Hematopoietic multipotent progenitor cell treated with erythropoietin and hydrocortisone succinate and interleukin-3 and kit ligand, for 4 days (in vitro differentiated cells): ENCODE results near the gene EHHADH.
A peak's percentile ranks its signal among the peaks of the same experiment; 100 is the strongest.

Source experiments
- DNase-seq: peaks from one replicate; pipeline ENCODE4 v3.0.0-alpha.2; 2015

The EHHADH gene

GRCh38 chr3:185187391-185187790 is 66.5 kb downstream of the EHHADH start:
- DNase-seq: no peak

- peak; percentile 80 for DNase-seq
Observed at GRCh38 chr3:185176750-185177359, 77.0 kb downstream of the EHHADH start.

DNA sequence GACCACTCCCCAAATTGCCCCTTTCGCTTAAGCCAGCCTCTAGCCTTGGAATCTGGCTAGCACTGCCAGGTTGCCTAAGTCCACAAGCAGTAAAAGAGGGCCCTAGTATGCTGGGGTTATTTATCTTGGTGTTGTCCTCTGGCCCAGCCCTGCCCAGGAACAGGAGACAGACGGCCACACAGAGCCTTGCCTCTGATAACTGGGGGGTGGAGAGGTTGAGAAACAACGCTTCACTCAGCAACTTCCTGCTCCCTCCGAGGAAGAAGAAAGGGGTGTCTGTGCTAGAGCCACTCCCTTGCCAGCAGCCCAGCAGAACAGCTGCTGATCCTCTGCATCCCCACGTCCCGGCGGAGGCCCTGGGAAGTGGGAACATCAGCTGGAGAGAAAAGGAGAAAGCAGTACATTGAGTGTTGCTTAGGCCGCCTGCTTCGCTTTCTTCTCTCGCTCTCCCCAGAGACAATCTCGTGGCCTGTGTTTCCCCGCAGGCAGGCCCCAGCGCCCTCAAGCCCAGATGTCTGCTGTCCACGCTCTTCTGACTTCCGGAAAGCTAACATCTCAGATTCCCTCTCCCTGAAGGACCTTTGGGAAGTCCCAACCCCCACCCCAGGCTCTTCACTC is 78.4 kb downstream of the EHHADH start:
- DNase-seq: peak; percentile 95

GRCh38 chr3:185172086-185173049 is 81.5 kb downstream of the EHHADH start:
- no peak for DNase-seq

DNA sequence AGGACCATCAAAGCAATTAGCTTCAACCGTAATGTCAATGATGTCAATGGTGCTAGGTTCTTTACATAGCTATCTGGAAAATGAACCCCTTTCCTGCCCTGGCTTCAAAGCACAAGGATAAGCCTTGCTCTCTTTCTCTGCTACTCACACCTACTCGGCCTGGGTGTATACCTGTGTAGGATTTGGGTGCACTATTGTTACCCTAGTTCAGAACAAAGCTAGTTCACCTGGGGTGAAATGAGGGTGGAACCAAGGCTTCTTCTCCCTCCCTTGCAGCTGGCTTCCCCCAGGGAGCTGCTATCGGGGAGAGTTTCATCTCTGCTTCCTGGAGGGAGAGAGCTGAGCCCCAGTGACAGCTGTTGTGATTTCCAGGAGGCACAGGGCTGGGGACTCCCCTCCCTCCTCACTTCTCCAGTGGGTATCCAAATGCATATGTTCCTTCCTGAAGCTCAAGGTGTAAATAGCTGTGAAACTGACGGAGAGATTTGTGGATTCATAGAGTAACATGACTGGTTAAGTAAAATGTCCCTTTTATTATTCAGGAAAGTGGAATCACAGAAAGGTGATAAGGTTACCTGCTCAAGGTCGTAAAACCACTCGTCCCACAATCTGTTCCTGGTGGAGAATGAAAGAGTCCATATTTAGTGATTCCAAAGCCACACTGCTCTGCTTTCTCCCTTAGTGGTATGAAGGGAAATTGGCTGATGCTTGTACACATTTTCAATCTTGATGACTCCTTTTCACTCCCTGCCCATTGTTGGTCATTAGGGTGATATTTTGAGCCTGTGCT is 89.2 kb downstream of the EHHADH start:
- DNase-seq: no peak

- no peak for DNase-seq
Observed at GRCh38 chr3:185162634-185163033, 91.2 kb downstream of the EHHADH start.

- no peak for DNase-seq
Observed at GRCh38 chr3:185161761-185162160, 92.1 kb downstream of the EHHADH start.

DNA sequence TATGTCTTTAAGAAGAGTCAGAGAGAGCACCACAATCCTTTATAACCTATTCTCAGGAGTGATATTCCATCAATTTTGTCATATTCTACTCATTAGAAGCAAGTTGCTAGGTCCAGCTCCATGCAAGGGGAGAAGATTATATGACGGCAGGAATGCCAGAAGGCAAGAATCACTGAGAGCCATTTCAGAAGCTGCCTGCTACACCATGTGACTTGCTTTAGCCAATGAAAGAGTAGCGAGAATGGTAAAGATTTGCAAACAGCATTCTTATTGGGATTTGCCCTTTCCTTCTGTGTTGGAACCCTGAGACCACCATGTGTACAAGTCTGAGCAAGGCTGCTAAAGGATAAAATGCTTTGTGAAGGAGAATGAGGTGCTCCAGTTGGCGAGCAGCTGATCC is 96.5 kb downstream of the EHHADH start:
- DNase-seq: no peak

- DNase-seq: no peak
Observed at GRCh38 chr3:185155678-185156077, 98.2 kb downstream of the EHHADH start.

DNA sequence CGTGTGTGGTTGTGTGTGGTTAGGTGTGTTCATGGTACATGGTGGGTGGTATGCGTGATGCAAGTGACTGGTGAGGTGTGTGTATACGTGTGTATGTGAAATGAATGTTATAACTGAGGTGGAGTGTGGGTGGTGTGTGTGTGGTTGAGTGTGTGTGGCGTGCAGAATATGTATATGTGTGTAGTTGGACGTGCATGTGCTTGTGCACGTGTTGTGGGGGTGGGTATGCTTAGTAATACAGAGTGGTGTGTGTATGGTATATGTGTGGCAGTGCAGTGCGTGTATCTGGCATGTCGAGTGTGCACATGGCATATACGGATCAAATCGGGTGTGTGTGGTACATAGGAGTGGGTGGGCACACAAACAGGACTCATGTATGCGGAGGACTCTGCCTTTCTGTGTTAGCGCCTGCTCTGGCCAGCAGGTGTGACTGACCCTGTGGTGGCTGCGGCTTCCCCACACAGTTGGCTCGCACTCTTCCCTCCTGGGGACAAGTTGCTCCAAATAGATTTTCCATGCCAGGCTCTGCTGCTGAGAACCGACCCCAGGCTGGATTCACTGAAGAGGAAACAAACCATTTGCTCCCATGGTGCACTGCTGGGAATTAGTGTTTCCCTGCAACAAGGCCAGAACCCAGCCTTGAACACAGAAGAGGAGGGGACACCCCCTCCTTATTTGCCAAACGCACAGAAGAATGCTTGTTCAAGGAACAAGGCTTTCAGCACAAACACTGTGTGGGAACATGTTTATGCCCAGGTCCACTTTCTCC is 99.8 kb downstream of the EHHADH start:
- DNase-seq: no peak

DNA sequence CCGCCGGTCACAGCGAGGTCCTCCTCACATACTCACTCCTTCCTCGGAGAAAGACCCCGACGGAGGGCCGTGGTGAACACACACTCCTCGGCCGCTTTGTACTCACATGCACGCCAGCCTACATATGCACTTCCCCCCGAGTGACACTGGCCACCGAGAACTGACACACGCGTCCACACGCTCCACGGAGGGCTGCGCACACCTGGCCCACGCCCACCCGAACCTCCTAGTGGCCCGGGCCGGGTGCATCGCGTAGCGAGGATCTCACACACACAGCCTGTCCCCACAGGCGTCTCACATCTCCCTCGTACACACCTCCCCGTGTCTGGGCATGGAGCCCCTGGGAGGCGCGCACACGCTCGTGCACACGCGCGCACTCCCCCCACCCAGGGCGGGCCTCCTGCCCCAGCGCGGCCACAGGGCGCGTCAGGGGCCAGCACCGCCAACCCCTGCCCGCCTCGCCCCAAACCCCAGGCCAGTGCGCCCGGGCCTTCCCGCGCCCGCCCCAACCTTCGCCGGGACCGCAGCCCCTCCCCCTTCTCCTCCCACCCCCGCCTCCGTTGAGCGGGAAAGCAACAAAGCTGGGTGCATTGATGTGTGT is 100.6 kb downstream of the EHHADH start:
- DNase-seq: peak; percentile 39

DNA sequence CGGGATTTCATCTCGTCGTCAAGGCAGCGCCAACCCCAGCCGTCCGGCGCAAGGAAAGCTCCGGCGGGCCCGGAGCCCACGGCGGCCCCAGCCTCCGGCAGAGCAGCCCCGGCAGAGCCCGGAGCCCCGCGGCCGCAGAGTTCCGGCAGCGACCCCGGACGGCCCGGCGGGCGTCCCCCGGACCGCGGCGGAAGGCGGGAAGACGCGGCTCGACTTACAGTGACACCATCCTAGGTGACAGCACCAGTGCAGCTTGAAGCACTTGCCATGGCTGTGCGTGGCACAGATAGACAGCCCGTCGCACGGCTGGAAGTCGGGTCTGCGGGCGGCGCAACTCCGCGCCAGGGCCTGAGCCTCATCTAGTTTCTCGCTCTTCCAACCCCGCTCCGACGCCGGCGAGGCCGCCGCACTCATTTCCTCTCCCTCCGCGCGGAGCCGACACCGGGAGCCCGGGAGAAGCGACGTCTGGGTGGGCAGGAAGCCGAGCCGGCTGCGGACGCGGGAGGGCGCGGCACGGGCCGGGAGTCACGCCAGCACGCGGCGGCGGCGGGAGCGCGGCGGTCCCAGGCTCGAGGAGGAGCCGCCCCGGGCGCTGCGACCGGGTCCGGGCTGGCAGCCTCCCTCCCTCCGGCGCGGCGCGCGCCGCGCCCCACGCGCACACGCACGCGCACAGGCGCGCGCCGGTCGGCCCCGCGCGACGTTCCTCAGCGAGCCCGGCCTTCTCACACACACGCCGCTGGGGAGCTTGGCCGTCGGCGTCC is 101.3 kb downstream of the EHHADH start, which contains the start of gene C3orf70:
Gene C3orf70 (minus strand): TSS at position 651 of the 761 bp plus-strand sequence. CDS start 237 bp downstream, at position 414.
- peak; percentile 61 for DNase-seq

DNA sequence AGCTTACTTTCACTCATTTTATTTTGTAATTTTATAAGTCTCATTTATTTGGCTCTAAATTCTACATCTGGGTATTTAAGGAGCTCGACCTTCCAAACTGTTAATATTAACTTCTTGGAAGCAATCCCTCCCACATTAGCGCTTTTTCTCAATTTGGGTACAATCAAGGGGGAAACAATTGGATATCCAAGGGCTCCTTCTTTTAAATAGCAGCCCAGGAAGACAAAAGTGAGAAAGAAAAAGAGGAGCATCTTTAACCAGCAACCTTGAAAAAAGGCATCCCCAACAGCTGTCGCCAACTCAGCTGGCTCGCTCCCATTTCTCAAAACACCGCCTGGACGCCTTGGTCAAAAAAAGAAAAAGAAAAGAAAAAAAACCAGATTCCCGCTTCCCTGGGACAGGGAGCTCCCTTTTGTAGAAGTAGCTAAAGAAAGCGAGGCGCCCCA is 101.9 kb downstream of the EHHADH start:
- DNase-seq: no peak

GRCh38 chr3:185151101-185151963 is 102.5 kb downstream of the EHHADH start:
- DNase-seq: no peak

- DNase-seq: no peak
Observed at GRCh38 chr3:185150561-185150960, 103.3 kb downstream of the EHHADH start.

GRCh38 chr3:185149591-185149990 is 104.3 kb downstream of the EHHADH start:
- DNase-seq: no peak

DNA sequence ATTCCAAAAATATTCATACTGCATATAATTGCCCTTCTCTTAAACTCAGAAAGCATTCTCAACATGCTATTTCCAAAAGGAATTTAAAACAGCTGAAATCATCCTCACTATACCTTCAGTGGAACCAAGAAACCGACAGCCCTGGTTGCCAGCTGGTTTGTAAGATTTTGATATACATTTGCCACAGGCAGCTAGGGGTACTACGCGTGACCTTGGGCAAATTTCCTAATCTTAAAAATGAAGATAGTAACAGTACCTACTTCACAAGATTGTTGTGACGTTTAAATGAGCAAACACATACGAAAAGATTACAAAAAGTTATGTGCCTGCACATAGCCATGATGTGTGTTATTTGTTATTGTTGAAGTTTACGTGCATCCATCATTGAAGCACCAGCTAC is 108.3 kb downstream of the EHHADH start:
- no peak for DNase-seq

GRCh38 chr3:185144784-185145183 is 109.1 kb downstream of the EHHADH start:
- no peak for DNase-seq
